GM19023 (cell line): ENCODE measurements around the gene DIRAS2.

Experiments used
- ATAC-seq: cut with Tn5 transposase; IDR thresholded peaks from one replicate; pipeline ENCODE4 v1.9.1; 2021; ENCODE audit warnings: mild to moderate bottlenecking, moderate library complexity; ENCODE audit not compliant: unreplicated experiment

The DIRAS2 gene

GRCh38 chr9:90613502-90613901 lies 29.1 kb downstream of the DIRAS2 start:
- ATAC-seq, result no peak

DNA sequence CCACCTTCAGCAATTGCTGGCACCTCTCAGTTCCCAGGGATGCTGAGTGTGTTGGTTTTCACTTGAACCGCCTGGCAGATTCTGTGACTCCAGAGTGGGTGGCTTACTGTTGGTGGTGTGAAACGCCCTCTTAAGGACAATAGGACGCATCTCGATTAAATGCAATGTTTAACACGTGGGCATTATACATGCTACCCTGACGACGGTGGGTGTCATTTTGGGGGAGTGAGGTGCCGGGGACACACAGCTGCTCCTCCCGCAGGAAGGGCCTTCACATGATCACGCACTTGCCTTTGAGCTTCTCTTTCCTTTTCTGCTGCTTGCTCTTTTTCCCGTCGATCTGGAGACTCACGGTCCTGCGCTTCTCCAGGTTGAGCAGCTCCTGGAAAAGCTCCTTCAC lies 29.7 kb downstream of the DIRAS2 start:
- no peak for ATAC-seq

DNA sequence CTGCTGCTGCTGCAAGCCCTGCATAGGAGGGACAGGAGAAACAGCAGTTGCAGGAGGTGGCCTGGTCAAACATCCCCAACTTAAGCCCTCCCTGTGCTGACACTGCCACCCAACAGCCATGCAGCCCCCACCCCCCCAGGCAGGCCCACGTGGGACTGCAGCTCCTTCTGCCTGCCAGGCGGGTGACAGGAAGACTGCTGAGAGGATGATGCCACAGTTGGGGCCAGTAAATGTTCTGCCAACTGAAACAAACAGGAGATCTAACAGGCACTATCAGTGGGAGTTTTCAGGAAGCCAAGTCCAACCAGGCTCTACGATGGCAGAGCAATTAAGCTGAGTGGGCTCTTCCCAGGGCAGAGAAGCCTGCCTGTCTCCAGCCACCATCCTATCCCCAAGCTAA lies 31.1 kb downstream of the DIRAS2 start:
- ATAC-seq, result no peak

DNA sequence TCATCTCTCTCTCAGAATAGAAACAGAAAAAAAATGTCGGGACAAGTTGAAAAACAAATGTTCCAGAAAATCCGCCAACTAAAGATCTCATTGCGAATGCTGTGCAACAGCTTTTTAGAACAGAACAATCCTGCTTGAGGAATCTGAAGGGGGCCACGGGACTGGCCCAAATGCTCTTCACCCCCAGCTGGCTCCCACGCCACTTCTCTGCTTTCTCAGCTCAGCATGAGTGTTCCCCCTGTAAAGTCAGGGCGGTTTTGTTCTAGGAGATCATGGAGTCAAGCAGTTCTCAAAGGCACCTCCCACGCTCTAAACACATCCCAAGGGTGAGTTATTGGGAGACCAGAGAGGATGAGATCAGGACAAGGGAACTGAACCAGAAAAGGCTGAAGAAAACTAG lies 31.5 kb downstream of the DIRAS2 start:
- no peak for ATAC-seq

DNA sequence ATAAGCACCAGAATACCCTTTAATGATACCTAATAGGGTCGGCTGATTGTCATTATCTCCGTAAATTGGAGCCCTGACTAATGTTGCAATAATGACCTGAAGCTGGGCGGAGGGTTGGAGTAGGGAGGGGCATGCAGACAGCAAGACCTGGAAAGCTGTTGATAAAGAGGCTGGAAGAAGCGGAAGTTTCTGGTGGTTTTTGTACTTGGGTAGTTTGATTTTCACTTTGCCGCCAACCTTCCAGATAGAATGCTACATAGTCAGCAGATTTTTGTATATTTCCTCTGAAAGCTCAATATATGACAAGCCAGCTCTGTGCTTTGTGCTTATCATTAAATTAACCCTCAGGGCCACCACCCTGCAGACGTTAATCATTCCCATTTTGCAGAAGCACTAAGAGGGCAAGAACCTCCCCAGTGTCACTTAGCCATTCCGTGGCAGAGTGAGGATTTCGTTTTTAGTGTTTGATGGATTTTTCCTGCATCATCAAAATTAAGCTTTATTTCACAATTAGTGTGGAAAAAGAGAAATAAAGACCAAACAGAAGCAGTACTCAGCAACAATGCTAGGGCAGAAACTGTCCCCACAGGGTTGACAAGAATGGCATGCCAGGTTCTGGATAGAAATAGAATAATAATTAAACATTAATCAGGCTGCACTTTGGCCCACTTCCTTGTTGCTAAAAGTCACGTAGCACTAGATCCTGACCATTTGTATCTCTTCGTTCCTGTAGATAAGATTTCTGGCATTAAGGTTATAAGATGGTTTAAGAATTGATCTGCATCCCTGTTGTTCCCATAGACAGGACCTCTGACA lies 34.7 kb downstream of the DIRAS2 start:
- no peak for ATAC-seq

- no peak for ATAC-seq
Measured at GRCh38 chr9:90600029-90600428, 42.6 kb downstream of the DIRAS2 start.

DNA sequence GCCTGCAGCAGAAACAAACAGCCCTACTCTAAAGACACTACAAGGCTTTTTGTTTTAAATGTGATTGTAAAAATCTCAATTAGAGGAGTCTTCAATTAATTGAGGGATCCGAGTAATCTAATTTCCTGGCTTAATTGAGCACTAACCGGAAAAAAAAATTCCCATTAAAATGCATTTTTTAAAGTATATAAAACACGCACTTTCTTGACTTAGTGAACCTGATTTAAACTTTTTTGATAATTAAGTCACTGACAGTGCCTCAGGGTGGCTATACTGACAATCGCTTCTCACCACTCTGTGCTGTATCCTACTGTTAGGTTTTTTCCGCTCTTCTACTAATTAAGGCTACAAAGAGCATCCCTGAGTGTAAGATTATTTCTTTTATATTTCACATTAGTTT lies 44.4 kb downstream of the DIRAS2 start:
- ATAC-seq, result no peak

DNA sequence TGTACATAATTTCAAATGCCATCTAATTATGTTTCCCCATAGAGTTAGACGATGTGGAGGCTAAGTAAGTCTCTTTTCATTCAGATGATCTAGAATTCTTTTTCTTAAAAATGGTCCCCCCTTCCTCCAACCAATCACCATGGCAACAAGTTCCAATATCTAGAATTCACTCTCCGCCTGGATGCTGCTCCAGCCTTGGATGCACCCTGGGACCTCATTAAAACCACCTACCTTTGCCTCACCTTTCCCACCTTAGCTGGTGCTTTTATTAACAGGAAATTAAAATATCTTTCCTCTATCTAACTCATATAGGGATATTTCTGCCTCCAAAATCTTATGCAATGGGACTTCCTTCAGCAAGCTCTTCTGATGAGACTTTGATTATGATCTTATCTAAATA lies 49.0 kb downstream of the DIRAS2 start:
- no peak for ATAC-seq

GRCh38 chr9:90580576-90580975 lies 62.0 kb downstream of the DIRAS2 start:
- no peak for ATAC-seq

- no peak for ATAC-seq
Measured at GRCh38 chr9:90579181-90579580, 63.4 kb downstream of the DIRAS2 start.

- ATAC-seq, result no peak
Measured at GRCh38 chr9:90578126-90578815, 64.4 kb downstream of the DIRAS2 start.

GRCh38 chr9:90569511-90569910 lies 73.1 kb downstream of the DIRAS2 start:
- ATAC-seq, result no peak

- no peak for ATAC-seq
Measured at GRCh38 chr9:90568667-90569066, 74.0 kb downstream of the DIRAS2 start.

- ATAC-seq, result no peak
Measured at GRCh38 chr9:90562229-90562628, 80.4 kb downstream of the DIRAS2 start.
